Measurements from ENCODE around the gene PGP. TPM values are rescaled to one million over a fixed set of nuclear protein-coding genes. Genes with fewer than 3 reads are reported as not detected.

The PGP gene
- total RNA-seq, 1 experiment from 2014 or later: 38.3 TPM

DNA sequence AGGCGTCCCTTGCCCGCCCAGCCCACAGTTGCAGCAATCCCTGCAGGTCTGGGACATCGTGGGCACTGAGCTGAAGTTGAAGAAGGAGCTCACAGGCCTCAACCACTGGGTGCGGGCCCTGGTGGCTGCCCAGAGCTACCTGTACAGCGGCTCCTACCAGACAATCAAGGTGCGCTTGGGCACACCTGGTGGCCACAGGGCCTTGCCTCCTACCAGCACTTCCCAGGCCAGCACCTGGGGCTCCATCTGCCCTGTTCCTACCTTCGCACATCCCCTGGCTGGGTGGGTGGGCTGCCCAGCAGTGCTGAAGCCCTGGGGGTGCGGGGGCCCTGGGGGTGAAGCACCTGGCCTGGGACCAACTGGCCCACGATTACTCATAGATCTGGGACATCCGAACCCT lies 39.2 kb downstream of the PGP start:
- Histone ChIP-seq H3K14ac (ENCODE audit: insufficient read depth, low read length) (no peak overlapping the region), H3K18ac (ENCODE audit: insufficient read length, low read depth, low read length) (no peak overlapping the region), H3K27ac (ENCODE audit: insufficient read length, low read depth, low read length) (no peak overlapping the region), H4K20me1 (ENCODE audit: control insufficient read depth, insufficient read depth, insufficient read length) (no peaks in the 10 kb centered on the region), H2AK5ac (ENCODE audit: insufficient read length, low read length) (no peak overlapping the region), H3K79me2 (ENCODE audit: insufficient read depth, low read length) (no peaks in the 10 kb centered on the region), H3K23me2 (ENCODE audit: insufficient read length, low read depth, low read length, poor library complexity, severe bottlenecking) (peaks cover 4% of the 10 kb centered on the region), H4K5ac (ENCODE audit: insufficient read length, low read depth, low read length) (no peak overlapping the region), H2BK20ac (ENCODE audit: low read depth, low read length, poor library complexity, severe bottlenecking) (no peak overlapping the region), H2BK120ac (ENCODE audit: low read depth, low read length, poor library complexity, severe bottlenecking) (no peak overlapping the region), H2AFZ (ENCODE audit: low read length) (no peak overlapping the region), H3K56ac (ENCODE audit: insufficient read length, low read depth, low read length) (no peak overlapping the region), H2BK12ac (ENCODE audit: insufficient read length, low read depth, low read length) (no peak overlapping the region), H3K27me3 (ENCODE audit: insufficient read depth, low read length) (no peaks in the 10 kb centered on the region), H4K8ac (replicated peaks; ENCODE audit: insufficient read length, low read depth, low read length) (no peak overlapping the region), H4K91ac (ENCODE audit: insufficient read length, low read depth, low read length) (no peak overlapping the region), H3K79me1 (ENCODE audit: insufficient read depth, low read depth, low read length, poor library complexity, severe bottlenecking) (no peaks in the 10 kb centered on the region), H3K4me1 (ENCODE audit: insufficient read depth, low read length) (no peaks in the 10 kb centered on the region), H3T11ph (ENCODE audit: low read length) (no peak overlapping the region), H3K9ac (ENCODE audit: extremely low read depth, insufficient read length, low read length) (no peak overlapping the region), H3K23ac (ENCODE audit: insufficient read length, low read depth, low read length) (no peak overlapping the region), H3K9me3 (ENCODE audit: control insufficient read depth, low read depth, low read length) (no peaks in the 10 kb centered on the region), H3K4ac (ENCODE audit: low read depth, low read length) (no peak overlapping the region), H2BK5ac (ENCODE audit: insufficient read length, low read length) (no peak overlapping the region), H3K4me2 (ENCODE audit: insufficient read depth, insufficient read length, low read length) (no peak overlapping the region), H2BK15ac (ENCODE audit: low read depth, low read length) (no peak overlapping the region)
- H3K36me3 Mint-ChIP-seq (ENCODE audit: insufficient read depth in 1 of 3, low read depth in 3 of 3): peaks cover 11 to 44% (median 41%) of the 10 kb centered on the region in 3 experiments
- no peak overlapping the region for H3K27ac Mint-ChIP-seq
- no peak for DNase-seq
- WGBS (ENCODE audit: extremely low coverage, insufficient read length, low lambda C conversion rate): no CpG with 5 or more reads among the region's 10 CpGs
- H3K4me3 Mint-ChIP-seq: no peak overlapping the region
- H3K4me1 Mint-ChIP-seq: no peaks in the 10 kb centered on the region
- TF ChIP-seq, protein P1, sequence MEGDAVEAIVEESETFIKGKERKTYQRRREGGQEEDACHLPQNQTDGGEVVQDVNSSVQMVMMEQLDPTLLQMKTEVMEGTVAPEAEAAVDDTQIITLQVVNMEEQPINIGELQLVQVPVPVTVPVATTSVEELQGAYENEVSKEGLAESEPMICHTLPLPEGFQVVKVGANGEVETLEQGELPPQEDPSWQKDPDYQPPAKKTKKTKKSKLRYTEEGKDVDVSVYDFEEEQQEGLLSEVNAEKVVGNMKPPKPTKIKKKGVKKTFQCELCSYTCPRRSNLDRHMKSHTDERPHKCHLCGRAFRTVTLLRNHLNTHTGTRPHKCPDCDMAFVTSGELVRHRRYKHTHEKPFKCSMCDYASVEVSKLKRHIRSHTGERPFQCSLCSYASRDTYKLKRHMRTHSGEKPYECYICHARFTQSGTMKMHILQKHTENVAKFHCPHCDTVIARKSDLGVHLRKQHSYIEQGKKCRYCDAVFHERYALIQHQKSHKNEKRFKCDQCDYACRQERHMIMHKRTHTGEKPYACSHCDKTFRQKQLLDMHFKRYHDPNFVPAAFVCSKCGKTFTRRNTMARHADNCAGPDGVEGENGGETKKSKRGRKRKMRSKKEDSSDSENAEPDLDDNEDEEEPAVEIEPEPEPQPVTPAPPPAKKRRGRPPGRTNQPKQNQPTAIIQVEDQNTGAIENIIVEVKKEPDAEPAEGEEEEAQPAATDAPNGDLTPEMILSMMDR (conservative IDR thresholded peaks at IDR 0.05): no peak
- H3K9me3 Mint-ChIP-seq: no peaks in the 10 kb centered on the region
- H3K27me3 Mint-ChIP-seq (ENCODE audit: low read depth): no peaks in the 10 kb centered on the region

All from H9 (cell line).